Spinal cord (tissue), 10 donors: ENCODE results near the gene SV2C. TPM values are rescaled to one million over a fixed set of nuclear protein-coding genes. Genes with fewer than 3 reads are reported as not detected.
"Not testable (repeated sequence)": the region's sequence is repeated elsewhere in the genome, so short reads cannot be mapped to it uniquely, and the experiment has no call there.

Experiments
- DNase-seq, 6 donors: peaks; one replicate each; pipeline versions ENCODE4 v3.0.0 to v3.0.0-alpha.2; 2013 to 2015; ENCODE audit warnings: low spot score in 6 of 6, low read depth in 4 of 6
- H3K27ac ChIP-seq: one replicate; pipeline ENCODE4 v1.5.1; 2013; ENCODE audit warnings: low read depth, low read length, control low read depth
- H3K27me3 ChIP-seq: one replicate; pipeline ENCODE4 v1.6.1; 2013; ENCODE audit warnings: low read length; ENCODE audit not compliant: control insufficient read depth, insufficient read depth
- H3K36me3 ChIP-seq: one replicate; pipeline ENCODE4 v1.6.1; 2013; ENCODE audit warnings: low read length; ENCODE audit not compliant: control insufficient read depth, insufficient read depth
- H3K4me1 ChIP-seq: one replicate; pipeline ENCODE4 v1.6.1; 2013; ENCODE audit warnings: low read length; ENCODE audit not compliant: control insufficient read depth, insufficient read depth
- H3K4me3 ChIP-seq: one replicate; pipeline ENCODE4 v1.5.1; 2013; ENCODE audit warnings: low read depth, low read length, control low read depth
- H3K9me3 ChIP-seq: one replicate; pipeline ENCODE4 v1.6.1; 2013; ENCODE audit warnings: low read length; ENCODE audit not compliant: control insufficient read depth, insufficient read depth
- WGBS: methylation state at CpG from one replicate; pipeline ENCODE4 v1.1.5; 2013; ENCODE audit warnings: missing lambda C conversion rate; ENCODE audit not compliant: insufficient coverage; 5-methylcytosine and 5-hydroxymethylcytosine counted together
- polyA plus RNA-seq, 2 donors: library from polyadenylated mRNA; unstranded; fragments of 120-200 nt; gene quantifications; one replicate each; pipeline ENCODE4 v1.2.1, GENCODE V29; 2013; ENCODE audit not compliant: insufficient read length in 2 of 2
- total RNA-seq, 2 donors: library from RNA; depleted of rRNA in 1 of 2; stranded (reverse); fragments of 120-200 nt in 1 of 2; fragments of >200 nt in 1 of 2; gene quantifications; one replicate each; pipeline versions ENCODE4 v1.2.3 to v1.2.4, GENCODE V29; 2013 to 2014
- donor health status: healthy.

Gene SV2C
- total and polyA plus RNA-seq, 4 donors, result 16.2 to 66.7 (median 40.2) TPM

DNA sequence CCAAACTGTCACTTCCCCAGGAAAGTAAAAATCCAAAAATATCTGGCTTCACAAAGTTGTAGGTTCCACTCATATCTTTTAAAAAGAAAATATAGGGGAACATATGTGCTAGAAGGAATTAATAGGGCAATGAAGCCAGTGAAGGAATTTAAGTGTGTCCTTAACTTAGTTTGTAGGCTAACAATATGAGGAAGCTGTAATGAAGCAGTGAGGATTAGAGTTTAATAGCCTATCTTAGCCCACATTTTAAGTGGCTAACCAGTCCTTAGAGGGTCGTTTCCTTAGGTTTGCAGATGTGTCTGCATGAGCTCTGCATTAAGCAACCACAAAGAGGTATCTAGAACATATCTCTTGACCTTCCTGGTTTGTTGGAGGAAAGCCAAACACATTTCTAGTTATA, 218.7 kb downstream of the SV2C start:
- not testable (repeated sequence) for H3K4me3 ChIP-seq, H3K27ac ChIP-seq, H3K27me3 ChIP-seq, H3K4me1 ChIP-seq, H3K9me3 ChIP-seq, H3K36me3 ChIP-seq
- DNase-seq, result peak in 1 of 6 donors; percentile 32
- no CpG with 5 or more reads among the region's 1 CpG for WGBS

DNA sequence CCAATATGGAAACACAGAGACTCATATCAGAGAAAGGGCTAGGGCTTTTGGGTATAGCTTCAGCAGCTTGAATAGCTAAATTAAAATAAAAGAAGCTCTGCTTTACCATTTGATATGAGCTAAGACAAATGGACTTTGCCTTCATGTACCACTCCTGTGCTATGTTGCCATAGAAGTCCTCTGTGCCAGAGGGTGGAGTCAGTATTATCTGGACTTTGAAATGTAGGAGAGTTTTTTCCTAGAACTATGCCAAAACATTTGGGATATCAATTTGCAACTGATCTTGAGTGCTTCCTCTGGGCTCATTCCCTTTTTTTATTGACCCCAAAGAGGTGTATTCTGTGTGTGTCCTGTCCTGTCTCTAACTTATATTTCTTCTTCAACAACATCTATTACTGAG, 219.5 kb downstream of the SV2C start:
- not testable (repeated sequence) for H3K9me3 ChIP-seq, H3K36me3 ChIP-seq, H3K4me3 ChIP-seq, DNase-seq, H3K27me3 ChIP-seq, H3K27ac ChIP-seq, H3K4me1 ChIP-seq

DNA sequence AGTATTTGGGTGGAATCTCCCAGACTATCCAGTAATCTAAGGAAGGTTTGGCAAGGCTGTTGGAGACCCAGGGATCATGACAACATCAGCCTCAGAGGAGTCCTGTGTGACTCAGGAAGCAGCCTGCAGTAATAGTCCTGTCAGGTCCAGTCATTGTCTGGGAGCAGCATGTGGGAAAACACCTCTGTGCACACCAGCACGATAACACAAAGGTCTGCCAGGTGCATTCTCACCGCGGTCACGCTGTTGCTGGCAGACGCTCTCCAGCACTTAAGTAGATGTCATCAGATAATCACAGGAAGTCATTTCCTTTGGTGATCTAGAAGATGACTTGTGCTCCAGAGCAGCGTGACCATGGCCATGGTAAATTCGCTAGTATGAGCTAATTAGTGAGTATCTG, 220.7 kb downstream of the SV2C start:
- Histone ChIP-seq H3K4me3 (no peak overlapping the region), H3K27ac (no peak overlapping the region), H3K27me3 (no peaks in the 10 kb centered on the region), H3K4me1 (no peaks in the 10 kb centered on the region), H3K9me3 (no peaks in the 10 kb centered on the region), H3K36me3 (no peaks in the 10 kb centered on the region)
- no peak for DNase-seq
- 50% methylated on average over 1 of the region's 7 CpGs for WGBS

DNA sequence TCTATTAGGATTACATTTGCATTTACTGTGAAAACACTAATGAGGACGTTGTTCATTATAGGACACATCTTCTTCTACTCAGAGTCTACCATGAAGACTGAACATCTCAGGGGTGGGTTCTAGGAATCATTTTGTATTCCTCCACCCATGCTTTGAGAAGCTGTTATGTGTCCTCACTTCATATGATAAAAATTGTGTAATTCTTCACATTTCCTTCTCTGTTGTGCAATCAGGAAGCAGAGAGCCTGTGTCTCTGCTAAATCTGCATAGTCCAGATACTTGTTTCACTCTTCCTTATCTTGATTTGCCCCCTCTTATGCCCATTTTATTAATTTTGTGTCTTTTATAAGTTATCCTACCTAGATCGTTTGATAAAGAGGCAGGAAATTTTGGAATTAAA, 222.1 kb downstream of the SV2C start:
- H3K27me3 ChIP-seq, result no peaks in the 10 kb centered on the region
- H3K27ac ChIP-seq, result no peak overlapping the region
- no peaks in the 10 kb centered on the region for H3K4me1 ChIP-seq
- WGBS, result no CpG with 5 or more reads among the region's 2 CpGs
- H3K4me3 ChIP-seq, result no peak overlapping the region
- no peak for DNase-seq
- no peaks in the 10 kb centered on the region for H3K9me3 ChIP-seq
- H3K36me3 ChIP-seq, result no peaks in the 10 kb centered on the region

DNA sequence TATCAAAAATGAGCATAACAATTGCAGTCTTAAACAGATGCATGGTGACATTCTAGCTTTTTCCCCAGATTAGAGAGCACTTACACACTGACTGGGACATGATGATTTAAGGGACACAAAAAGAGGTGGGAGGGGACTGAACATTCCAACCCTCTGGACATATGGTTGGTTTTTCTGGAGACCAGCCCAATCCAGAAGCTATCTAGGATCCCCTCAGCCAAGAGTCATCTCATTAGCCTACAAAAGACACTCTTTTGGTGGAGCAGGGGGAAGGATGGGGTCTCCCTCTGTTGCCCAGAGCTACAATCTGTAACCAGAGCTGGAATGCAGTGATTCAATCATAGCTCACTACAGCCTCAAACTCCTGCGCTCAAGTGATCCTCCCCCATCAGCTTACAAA, 222.6 kb downstream of the SV2C start:
- no peak overlapping the region for H3K27ac ChIP-seq
- H3K4me3 ChIP-seq, result no peak overlapping the region
- no CpG with 5 or more reads among the region's 1 CpG for WGBS
- no peaks in the 10 kb centered on the region for H3K27me3 ChIP-seq
- no peak for DNase-seq
- H3K36me3 ChIP-seq, result no peaks in the 10 kb centered on the region
- H3K9me3 ChIP-seq, result no peaks in the 10 kb centered on the region
- H3K4me1 ChIP-seq, result no peaks in the 10 kb centered on the region

DNA sequence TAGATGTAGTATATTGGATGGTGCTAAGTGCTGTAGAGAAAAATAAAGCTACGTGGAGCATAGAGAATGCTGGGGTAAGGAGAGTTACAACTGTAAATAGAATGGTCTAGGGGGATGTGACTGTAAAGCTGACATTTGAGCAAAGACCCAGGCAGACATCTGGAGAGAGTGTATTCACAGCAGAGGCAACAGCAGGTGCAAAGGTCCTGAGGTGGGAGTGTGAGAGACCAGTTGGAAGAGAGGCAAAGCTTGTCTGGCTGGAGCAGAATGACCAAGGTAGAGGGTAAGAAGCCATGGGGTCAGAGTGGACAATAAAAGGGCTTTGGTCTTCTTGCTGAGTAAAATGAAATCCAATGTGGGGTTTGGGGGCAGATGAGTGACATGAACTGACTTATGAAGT, 227.0 kb downstream of the SV2C start:
- H3K27me3 ChIP-seq, result no peaks in the 10 kb centered on the region
- WGBS, result 90% methylated on average over 1 of the region's 1 CpG
- H3K4me3 ChIP-seq, result no peak overlapping the region
- no peak overlapping the region for H3K27ac ChIP-seq
- no peak for DNase-seq
- H3K9me3 ChIP-seq, result no peaks in the 10 kb centered on the region
- no peaks in the 10 kb centered on the region for H3K4me1 ChIP-seq
- H3K36me3 ChIP-seq, result peaks cover 3% of the 10 kb centered on the region

DNA sequence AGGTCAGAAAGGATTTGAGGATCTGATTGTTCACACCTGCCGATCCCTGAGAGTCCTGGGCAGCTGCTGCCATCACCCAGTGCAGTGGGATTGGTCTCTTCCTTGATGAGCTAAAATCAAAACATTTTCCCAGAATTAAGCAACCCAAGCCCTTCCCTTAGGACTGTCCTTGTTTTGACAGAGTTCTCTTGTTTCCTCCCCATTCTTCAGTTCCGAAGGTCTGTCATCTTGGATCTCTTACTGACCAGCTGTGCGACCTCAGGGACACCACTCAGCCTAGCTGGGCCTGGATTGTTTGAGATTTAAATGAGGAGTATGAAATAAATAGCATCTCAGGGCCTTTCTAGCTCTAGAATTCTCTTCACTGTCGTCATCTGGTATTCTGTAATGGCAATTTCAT, 229.6 kb downstream of the SV2C start:
- Histone ChIP-seq H3K4me3 (no peak overlapping the region), H3K36me3 (peaks cover 3% of the 10 kb centered on the region), H3K27ac (no peak overlapping the region), H3K9me3 (no peaks in the 10 kb centered on the region), H3K4me1 (no peaks in the 10 kb centered on the region), H3K27me3 (no peaks in the 10 kb centered on the region)
- 100% methylated on average over 1 of the region's 4 CpGs for WGBS
- no peak for DNase-seq

DNA sequence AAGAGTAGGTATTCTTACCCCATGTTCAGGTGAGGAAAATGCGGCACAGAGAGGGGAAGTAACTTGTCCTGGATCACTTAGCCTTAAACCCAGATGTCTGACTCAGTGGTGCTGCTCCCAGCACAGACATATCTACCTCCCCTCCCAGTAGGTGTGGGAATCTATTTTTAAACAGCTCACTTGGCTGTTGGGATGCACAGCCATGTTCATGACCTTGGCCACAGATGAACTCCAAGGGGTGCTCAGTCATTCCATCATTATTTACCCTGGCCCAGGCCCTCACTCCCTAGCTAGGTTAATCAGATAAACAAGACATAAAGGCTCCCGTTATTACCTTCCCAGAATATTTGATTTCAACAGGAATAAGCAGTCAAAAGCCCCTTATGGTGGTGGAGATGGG, 231.5 kb downstream of the SV2C start:
- Histone ChIP-seq H3K9me3 (no peaks in the 10 kb centered on the region), H3K4me1 (no peaks in the 10 kb centered on the region), H3K4me3 (no peak overlapping the region), H3K27ac (no peak overlapping the region), H3K36me3 (peaks cover 3% of the 10 kb centered on the region), H3K27me3 (no peaks in the 10 kb centered on the region)
- no peak for DNase-seq
- whole genome bisulfite sequencing, result no CpG with 5 or more reads among the region's 2 CpGs

DNA sequence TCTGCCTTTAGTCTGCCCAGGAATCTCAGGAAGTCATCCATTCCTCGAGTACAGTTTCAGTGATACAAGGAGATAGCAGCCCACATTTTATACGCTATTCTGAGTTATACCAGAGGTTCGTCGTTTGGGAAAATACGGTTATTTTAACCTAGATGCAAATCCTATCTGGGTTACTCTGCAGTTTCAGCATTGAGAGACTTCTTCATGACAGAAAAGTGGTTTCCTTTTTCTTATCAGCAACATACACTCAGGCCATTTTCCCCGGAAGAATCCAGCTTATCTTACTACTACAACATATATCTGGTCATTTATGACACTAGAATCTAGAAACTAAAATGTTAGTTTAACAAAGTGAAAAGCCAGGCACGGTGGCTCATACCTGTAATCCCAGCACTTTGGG, 236.5 kb downstream of the SV2C start:
- H3K4me3 ChIP-seq, result no peak overlapping the region
- H3K4me1 ChIP-seq, result no peaks in the 10 kb centered on the region
- H3K27ac ChIP-seq, result no peak overlapping the region
- H3K36me3 ChIP-seq, result no peaks in the 10 kb centered on the region
- DNase-seq, result no peak
- whole genome bisulfite sequencing, result 93% methylated on average over 6 of the region's 7 CpGs
- no peaks in the 10 kb centered on the region for H3K27me3 ChIP-seq
- H3K9me3 ChIP-seq, result no peaks in the 10 kb centered on the region

DNA sequence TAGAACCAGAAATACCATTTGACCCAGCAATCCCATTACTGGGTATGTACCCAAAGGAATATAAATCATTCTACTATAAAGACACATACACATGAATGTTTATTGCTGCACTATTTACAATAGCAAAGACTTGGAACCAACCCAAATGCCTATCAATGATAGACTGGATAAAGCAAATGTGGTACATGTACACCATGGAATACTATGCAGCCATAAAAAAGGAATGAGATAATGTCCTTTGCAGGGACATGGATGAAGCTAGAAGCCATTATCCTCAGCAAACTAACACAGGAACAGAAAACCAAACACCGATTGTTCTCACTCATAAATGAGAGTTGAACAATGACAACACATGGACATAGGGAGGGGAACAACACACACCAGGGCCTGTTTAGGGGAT, 240.3 kb downstream of the SV2C start:
- not testable (repeated sequence) for H3K4me3 ChIP-seq, DNase-seq, H3K27ac ChIP-seq, H3K9me3 ChIP-seq, H3K36me3 ChIP-seq, H3K27me3 ChIP-seq
- peaks cover 10% of the 10 kb centered on the region for H3K4me1 ChIP-seq
- WGBS, result no CpG with 5 or more reads among the region's 1 CpG

DNA sequence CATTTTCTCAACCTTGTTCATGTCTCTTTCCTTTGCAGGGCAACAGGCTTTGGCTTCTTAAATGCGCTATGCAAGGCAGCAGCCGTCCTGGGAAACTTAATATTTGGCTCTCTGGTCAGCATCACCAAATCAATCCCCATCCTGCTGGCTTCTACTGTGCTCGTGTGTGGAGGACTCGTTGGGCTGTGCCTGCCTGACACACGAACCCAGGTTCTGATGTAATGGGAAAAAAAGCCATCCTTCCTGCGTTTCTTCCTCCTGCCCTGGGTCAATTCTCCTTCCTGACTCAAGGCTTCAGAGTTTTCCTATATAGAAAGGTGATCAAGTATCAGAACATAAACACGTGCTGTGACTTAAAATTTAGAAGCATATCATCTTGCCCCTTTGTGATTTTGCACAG, 242.1 kb downstream of the SV2C start:
- no CpG with 5 or more reads among the region's 7 CpGs for WGBS
- no peaks in the 10 kb centered on the region for H3K27me3 ChIP-seq
- no peak for DNase-seq
- no peaks in the 10 kb centered on the region for H3K9me3 ChIP-seq
- H3K4me3 ChIP-seq, result no peak overlapping the region
- no peaks in the 10 kb centered on the region for H3K36me3 ChIP-seq
- H3K27ac ChIP-seq, result no peak overlapping the region
- H3K4me1 ChIP-seq, result peaks cover 10% of the 10 kb centered on the region
